ENCODE results near the gene SPTBN1.

SPTBN1 gene

DNA sequence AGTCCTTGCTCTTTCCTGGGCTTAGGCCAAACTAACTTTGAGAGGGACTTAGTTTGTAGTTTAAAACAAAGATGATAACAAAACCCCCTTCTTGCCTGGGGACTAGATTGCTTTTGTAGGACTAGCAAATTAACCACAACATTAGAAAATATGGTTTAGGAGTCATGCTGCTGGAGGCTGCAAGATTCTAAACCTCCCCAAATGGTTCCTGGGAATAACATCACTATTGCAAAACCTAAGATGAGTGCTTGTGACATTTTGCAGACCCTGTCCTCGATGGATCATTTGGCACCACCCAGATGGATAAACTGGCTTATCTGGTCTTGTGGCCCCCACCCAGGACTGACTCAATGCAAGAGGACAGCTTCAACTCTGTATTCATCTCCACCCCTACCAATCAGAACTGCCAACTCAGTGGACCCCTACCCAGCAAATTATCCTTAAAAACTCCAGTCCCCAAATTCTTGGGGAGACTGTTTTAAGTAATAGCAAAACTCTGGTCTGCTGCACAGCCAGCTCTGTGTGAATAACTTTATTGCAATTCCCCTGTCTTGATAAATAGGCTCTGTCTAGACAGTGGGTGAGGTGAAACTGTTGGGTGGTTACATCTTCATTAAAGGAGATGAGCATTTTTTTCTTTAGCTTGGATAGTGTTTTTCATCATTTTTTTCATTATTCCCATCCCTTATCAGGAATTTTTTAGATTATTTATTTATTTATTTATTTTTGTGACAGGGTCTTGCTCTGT lies 58.9 kb downstream of the SPTBN1 start:
- TF ChIP-seq GATA2 (IDR thresholded peaks at IDR 0.05; ENCODE audit: low read depth, low read length): no peak
- no peak for TF ChIP-seq GATA3 (IDR thresholded peaks at IDR 0.05; ENCODE audit: low read depth, low read length)

DNA sequence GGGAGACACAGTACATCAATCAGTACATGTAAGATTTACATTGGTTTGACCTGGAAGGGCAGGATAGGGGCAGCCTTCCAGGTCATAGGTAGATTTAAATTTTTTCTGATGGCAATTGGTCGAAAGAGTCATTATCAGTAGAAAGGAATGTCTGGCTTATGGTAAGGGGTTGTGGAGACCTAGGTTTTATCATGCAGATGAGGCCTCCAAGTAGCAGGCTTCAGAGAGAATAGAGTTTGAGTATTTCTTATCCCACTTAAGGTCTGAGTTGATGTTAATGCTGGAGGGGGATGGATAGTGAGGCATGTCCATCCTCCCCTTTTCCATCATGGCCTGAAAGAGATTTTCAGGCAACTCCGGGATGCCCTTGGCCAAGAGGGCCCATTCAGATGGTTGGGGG lies 60.7 kb downstream of the SPTBN1 start:
- TF ChIP-seq GATA3 (IDR thresholded peaks at IDR 0.05; ENCODE audit: low read depth, low read length) (no peak), GATA2 (IDR thresholded peaks at IDR 0.05; ENCODE audit: low read depth, low read length) (no peak)

- no peak for TF ChIP-seq GATA2 (IDR thresholded peaks at IDR 0.05; ENCODE audit: low read depth, low read length)
Observed at GRCh38 chr2:54518430-54518829, 62.3 kb downstream of the SPTBN1 start.

- no peak for TF ChIP-seq GATA2 (IDR thresholded peaks at IDR 0.05; ENCODE audit: low read depth, low read length)
- TF ChIP-seq GATA3 (IDR thresholded peaks at IDR 0.05; ENCODE audit: low read depth, low read length): no peak
Observed at GRCh38 chr2:54519841-54520459, 63.8 kb downstream of the SPTBN1 start.

GRCh38 chr2:54520687-54521086 lies 64.6 kb downstream of the SPTBN1 start:
- no peak for TF ChIP-seq GATA3 (IDR thresholded peaks at IDR 0.05; ENCODE audit: low read depth, low read length)
- no peak for TF ChIP-seq GATA2 (IDR thresholded peaks at IDR 0.05; ENCODE audit: low read depth, low read length)

- TF ChIP-seq GATA3 (IDR thresholded peaks at IDR 0.05; ENCODE audit: low read depth, low read length): no peak
- no peak for TF ChIP-seq GATA2 (IDR thresholded peaks at IDR 0.05; ENCODE audit: low read depth, low read length)
Observed at GRCh38 chr2:54522624-54523281, 66.6 kb downstream of the SPTBN1 start.

DNA sequence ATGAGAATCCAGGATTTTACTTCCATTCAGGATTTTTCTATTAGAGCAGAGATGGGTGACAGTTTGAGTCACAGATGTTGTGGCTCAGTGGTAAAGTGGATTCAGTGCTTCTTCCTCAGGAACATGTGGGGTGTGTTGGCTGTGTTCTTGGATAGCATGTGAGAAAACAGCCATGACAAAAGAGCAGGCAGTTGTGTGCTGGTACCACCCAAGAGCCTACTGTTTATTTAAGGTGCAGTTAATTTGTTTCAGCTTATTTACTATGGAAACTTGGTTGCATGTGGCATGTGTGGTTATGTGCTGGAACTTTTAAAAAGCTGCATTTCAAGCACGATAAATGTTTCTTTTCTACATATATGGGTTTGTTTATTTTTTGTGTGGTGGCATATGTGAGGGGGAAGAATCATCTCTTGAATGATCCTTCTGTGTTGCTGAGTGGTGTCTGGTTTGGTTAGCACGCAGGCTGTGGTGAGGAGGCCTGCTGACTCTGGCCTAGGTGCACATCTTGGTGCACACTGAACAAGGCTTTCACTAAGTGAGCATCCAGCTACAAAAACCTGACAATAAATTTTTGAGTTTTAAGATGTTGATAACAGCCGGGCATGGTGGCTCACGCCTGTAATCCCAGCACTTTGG lies 67.3 kb downstream of the SPTBN1 start:
- no peak for TF ChIP-seq GATA2 (IDR thresholded peaks at IDR 0.05; ENCODE audit: low read depth, low read length)
- TF ChIP-seq GATA3 (IDR thresholded peaks at IDR 0.05; ENCODE audit: low read depth, low read length): no peak

- no peak for TF ChIP-seq GATA2 (IDR thresholded peaks at IDR 0.05; ENCODE audit: low read depth, low read length)
- TF ChIP-seq GATA3 (IDR thresholded peaks at IDR 0.05; ENCODE audit: low read depth, low read length): no peak
Observed at GRCh38 chr2:54524226-54524991, 68.3 kb downstream of the SPTBN1 start.

DNA sequence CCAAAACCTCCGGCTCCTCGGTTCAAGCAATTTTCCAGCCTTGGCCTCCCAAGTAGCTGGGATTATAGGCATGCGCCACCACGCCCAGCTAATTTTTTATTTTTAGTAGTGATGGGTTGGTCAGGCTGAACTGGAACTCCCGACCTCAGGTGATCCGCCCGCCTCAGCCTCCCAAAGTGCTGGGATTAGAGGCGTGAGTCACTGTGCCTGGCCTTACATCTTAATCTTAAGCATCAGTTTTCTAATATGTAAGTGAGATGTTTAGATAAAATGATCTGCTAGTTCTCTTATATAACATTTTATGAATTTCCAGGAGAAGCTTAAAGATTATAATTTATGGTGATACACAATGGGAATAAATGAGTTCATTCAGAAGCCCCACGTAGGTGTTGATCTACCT lies 69.2 kb downstream of the SPTBN1 start:
- TF ChIP-seq GATA2 (IDR thresholded peaks at IDR 0.05; ENCODE audit: low read depth, low read length) (no peak), GATA3 (IDR thresholded peaks at IDR 0.05; ENCODE audit: low read depth, low read length) (no peak)

GRCh38 chr2:54526226-54526879 lies 70.2 kb downstream of the SPTBN1 start:
- TF ChIP-seq GATA3 (IDR thresholded peaks at IDR 0.05; ENCODE audit: low read depth, low read length) (no peak), GATA2 (IDR thresholded peaks at IDR 0.05; ENCODE audit: low read depth, low read length) (no peak)

DNA sequence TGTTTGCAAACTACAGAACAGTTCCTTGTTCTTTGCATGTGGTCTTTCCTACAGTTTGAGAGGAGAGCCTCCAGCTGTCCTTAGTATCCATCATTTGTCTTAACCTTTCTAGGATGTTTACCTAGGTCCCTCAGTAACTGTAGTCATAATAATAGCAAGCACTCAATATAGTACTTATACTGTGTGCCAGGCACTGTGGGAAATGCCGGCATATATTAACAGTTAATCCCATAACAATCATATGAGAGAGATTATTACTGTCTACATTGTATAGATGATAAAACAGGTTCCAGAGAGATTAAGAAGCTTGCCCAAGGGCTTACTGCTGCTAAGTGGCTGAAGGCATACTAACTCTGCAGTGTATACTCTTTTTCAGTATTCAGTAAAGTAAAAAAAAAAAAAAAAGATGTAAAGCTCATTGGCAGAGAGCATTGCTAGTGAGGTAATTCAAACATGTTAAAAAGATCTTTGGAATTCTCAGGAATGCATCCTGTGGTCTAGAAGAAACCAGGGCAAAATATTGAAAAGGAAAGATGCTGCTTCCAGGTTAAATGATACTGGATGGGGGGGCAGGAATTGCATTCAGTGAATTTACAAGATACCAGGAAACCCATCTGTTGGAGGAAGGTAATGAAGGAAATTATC lies 72.3 kb downstream of the SPTBN1 start:
- no peak for TF ChIP-seq GATA2 (IDR thresholded peaks at IDR 0.05; ENCODE audit: low read depth, low read length)
- no peak for TF ChIP-seq GATA3 (IDR thresholded peaks at IDR 0.05; ENCODE audit: low read depth, low read length)

DNA sequence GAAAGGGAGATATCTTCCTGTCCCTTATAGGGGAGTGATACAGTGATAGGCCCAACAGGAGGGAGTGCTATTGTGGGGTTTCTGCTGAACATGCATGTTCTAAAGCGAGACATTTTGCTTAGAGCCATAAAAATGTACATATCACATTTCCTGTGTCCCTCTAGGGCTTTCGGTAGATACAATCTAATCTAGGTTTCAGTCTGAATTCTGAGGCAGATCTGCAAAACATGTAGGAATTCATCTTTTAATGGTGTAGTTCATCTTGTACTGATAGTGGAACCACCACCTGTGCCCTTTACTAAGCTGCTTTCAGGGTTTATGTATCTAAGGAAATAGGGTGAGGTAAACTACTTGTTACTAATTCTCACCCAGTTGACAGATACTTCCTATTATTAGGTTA lies 73.8 kb downstream of the SPTBN1 start:
- TF ChIP-seq GATA2 (IDR thresholded peaks at IDR 0.05; ENCODE audit: low read depth, low read length) (no peak), GATA3 (IDR thresholded peaks at IDR 0.05; ENCODE audit: low read depth, low read length) (no peak)

DNA sequence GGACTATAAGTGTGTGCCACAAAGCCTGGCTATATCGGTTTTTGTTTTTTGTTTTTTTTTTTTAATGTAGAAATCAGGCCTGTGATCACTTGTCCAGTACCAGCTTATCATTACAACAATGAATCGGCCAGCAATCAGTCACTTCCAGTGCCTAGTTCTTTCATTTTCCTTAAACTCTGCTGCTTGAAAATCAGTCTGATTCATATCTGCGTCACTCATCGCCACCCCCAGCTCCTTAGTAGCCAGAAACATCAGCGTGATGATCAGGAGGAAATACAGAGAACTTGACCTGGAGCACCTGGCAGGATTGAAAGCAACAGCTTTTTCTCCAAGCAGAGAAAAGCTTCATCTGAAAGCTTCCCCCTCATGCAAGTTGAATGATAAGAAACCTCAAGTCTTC lies 75.4 kb downstream of the SPTBN1 start:
- no peak for TF ChIP-seq GATA3 (IDR thresholded peaks at IDR 0.05; ENCODE audit: low read depth, low read length)

Data from SH-SY5Y (cell line).